ENCODE measurements around the gene STT3B.
A peak's percentile ranks its signal among the peaks of the same experiment; 100 is the strongest.

Gene STT3B

GRCh38 chr3:31652296-31652695 lies 119.6 kb downstream of the STT3B start:
- DNase-seq (ENCODE audit: low spot score): no peak

GRCh38 chr3:31653464-31653863 lies 120.7 kb downstream of the STT3B start:
- no peak for DNase-seq (ENCODE audit: low spot score)

- DNase-seq (ENCODE audit: low spot score): no peak
Observed at GRCh38 chr3:31654998-31655397, 122.3 kb downstream of the STT3B start.

DNA sequence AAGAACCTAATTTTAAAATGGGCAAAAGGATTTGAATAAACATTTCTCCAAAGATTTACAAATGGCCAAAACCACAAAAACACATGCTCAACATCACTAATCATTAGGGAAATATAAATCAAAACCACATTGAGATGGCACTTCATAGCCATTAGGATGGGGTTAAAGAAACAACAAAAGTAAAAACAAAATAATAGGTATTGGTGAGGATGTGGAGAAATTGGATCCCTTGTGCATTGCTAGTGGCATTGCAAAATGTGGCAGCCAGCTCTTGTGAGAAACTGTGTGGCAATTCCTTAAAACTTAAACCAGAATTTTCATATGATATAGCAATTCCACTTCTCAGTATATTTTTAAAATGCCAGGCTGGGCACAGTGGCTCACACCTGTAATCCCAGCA lies 126.5 kb downstream of the STT3B start:
- no peak for DNase-seq (ENCODE audit: low spot score)

DNA sequence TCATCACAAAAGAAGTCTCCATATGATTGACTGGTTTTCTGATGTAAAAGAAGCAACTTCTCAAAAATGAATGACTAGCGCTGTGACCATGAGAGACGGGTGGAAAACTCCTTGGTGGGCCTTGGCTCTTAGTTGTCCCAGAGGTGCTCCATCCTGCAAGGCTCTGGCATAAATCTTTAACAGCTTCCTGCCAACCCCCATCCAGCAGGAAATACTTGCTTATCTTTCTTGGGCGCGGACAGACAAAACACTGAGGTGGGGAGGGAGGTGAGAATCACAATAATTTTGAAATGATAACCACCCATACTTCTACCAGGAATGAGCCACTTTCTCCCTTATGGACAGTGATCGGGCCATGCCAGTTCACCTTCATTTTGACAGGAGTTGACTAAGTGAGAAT lies 128.6 kb downstream of the STT3B start:
- no peak for DNase-seq (ENCODE audit: low spot score)

GRCh38 chr3:31661993-31662670 lies 129.4 kb downstream of the STT3B start:
- DNase-seq (ENCODE audit: low spot score): no peak

- DNase-seq (ENCODE audit: low spot score): no peak
Observed at GRCh38 chr3:31664031-31664430, 131.3 kb downstream of the STT3B start.

GRCh38 chr3:31667582-31667981 lies 134.9 kb downstream of the STT3B start:
- no peak for DNase-seq (ENCODE audit: low spot score)

DNA sequence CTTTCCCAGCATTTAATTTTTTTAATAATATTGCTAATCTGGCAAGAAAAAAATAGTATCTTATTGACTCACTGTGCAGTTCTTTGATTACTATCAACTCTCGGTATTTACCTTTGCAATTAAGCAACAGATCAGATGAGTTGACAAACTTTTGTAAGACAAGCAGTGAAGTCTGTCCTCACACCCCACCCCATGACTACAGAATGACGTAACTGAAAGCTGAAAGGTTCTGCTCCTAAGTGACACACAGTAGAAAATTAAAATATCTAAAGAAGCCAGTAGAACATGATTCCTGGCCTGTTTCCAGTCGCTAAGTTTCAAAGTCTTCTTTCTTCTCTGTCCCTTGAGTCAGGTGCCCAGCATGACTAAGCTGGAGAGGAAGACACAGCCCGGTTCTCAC lies 135.5 kb downstream of the STT3B start:
- no peak for DNase-seq (ENCODE audit: low spot score)

DNA sequence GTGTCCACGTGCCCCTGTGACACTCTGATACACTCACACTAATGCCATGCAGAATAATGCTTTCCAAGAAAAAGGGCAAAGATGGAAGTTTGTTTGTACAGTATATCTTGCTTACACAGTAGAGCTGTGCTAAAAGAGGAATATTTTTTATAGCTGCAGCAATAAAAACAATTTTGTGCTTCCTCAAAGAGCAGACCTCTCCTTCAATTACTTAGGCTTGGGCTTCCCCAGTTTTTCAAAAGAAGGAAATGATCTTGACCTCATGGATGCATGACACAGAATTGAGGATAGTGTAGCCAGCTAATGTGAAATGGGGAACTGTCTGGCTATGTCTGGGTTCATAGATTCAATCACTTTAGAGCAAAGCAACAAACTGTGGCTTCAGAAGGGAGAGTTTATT lies 137.4 kb downstream of the STT3B start:
- DNase-seq (ENCODE audit: low spot score): peak; percentile 50

DNA sequence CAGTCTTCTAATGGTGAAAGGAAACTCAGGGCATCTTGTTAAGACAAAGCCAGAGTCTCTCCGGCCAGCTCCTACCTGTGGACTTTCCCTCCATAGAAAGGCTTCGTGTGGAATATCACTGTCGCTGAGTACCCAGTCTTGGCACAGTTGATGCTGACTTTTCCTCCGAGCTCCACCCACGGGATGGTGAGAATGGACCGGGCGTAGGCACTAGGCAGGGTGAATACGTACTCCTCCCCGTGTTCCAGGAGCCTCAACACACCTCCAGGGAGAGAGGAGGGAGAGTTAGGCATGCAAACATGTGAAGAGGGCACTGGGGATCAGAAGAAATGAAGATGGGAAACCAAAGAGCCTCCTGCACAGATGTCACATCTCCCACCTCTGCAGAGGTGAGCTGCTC lies 138.0 kb downstream of the STT3B start:
- DNase-seq (ENCODE audit: low spot score): no peak

DNA sequence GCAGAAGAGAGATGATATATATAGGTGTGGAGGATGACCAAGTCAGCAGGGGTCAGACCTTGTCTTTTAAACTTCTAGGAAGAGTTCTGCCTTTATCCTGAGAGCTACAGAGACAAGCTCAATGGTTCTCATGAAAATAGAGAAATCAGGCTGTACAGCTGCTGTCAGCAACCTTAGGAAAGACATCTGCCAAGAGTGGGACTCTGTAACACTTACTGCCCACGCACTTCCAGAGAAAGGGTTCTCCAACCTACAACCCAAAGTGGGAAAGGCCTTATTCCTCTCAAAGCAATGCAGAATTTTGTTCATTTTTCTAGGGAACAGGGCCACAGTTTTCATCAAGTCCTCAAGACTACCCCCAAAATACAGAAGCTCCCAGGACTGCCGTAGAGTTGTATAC lies 138.7 kb downstream of the STT3B start:
- DNase-seq (ENCODE audit: low spot score): no peak

DNA sequence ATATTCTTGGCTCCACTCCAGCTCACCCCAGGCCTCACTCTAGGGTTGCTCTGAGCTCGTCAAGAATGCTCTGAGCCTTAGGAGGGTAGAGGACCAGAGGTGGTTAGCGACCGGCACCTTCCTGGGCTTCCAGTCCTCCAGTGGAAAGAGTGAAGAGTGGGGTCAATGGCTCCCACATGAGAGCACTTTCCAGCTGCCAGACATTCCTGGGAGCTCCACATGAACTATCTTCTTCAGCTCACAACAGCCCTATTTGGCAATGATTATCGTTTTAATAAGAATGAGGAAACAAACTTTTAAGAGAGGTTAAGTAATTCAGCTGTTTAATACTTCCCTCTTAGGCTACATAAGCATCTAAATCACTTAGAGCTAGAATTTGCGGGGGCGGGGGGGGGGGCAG lies 139.3 kb downstream of the STT3B start:
- DNase-seq (ENCODE audit: low spot score): no peak

DNA sequence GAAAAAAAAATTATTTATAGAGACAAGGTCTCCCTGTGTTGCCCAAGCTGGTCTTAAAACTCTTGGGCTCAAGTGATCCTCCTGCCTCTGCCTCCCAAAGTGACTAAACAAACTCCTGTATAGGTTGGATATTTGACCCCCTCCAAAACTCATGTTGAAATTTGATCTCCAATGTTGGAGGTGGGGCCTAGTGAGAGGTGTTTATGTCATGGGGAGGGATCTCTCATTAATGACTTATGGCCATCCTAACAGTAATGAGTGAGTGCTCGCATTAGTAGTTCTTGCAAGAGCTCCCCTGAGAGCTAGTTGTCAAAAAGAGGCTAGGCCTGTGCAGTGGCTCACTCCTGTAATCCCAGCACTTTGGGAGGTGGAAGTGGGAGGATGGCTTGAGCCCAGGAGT lies 141.2 kb downstream of the STT3B start:
- DNase-seq (ENCODE audit: low spot score): no peak

DNA sequence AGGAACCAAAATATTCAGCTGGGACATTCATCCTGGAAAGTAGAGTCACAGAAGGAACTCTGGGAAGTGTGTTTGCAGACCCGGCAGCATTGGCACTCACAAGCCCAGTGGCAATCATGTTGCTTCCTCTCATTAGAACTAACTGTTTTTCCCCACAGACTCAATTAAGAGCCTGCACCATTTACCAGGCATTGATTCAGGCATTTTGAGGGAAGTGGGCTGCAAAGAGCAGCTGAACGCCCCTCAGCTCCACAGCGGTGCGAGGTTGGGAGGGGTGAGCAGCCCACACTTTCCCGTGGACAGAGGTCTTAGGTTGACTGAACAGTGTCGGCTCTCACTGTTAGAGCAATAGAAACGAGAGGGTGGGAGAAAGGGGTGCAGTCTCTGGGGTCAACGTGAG lies 143.8 kb downstream of the STT3B start:
- DNase-seq (ENCODE audit: low spot score): no peak

DNA sequence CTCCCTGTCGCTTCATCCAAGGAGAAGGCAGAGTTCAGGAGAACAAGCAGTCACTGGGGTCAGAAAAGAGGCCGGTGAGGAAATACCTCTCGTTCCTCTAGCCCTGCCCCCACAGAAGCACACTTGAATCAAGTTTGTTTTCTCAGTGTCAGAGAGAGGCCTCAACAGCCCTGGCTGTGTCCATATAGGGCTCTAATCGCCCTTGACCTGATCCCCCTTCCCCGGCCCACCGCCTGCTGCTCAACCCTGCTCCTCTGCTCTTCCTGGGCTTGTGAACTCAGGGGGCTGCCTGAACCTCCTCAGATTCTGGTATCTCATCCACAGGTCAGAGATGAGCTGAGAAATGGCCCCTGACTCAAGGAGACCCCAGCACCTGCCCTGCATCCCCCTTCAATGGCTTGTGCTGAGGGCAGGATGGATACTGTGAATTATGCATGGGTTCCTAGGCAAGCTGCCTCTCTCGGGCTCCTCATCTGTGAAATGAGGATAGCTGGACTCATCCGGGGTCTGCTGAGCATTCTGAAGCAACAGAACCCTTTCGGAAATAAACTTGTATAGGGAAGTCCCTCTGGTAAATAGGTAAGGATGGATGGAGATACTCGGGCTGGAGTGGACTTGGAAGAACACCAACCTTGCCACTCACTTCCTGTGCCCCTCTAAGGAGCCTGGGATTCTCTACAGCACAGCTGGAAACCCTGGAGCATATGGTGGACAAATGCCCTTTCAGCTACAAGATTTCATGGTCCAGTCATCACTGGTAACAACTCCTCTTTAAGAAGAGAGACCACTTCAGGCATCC lies 147.5 kb downstream of the STT3B start:
- DNase-seq (ENCODE audit: low spot score): no peak

Measured in pons (tissue), 1 donor.